CD4-positive, alpha-beta T cell treated with Interferon alpha-2 for 1 hour (primary cell): Measurements from ENCODE around the gene SPATA9.
"Not testable (repeated sequence)": the region's sequence is repeated elsewhere in the genome, so short reads cannot be mapped to it uniquely, and the experiment has no call there.

Experiments
- DNase-seq, 2 donors: peaks; one replicate each; pipeline ENCODE4 v3.0.0-alpha.2; 2020 to 2022

The SPATA9 gene

GRCh38 chr5:95641741-95642220 is 41.0 kb downstream of the SPATA9 start:
- no peak for DNase-seq

- DNase-seq: no peak
Measured at GRCh38 chr5:95638632-95639031, 44.2 kb downstream of the SPATA9 start.

GRCh38 chr5:95634081-95634480 is 48.7 kb downstream of the SPATA9 start:
- DNase-seq: no peak

GRCh38 chr5:95633671-95634070 is 49.1 kb downstream of the SPATA9 start:
- no peak for DNase-seq

GRCh38 chr5:95632942-95633341 is 49.8 kb downstream of the SPATA9 start:
- DNase-seq: not testable (repeated sequence)

DNA sequence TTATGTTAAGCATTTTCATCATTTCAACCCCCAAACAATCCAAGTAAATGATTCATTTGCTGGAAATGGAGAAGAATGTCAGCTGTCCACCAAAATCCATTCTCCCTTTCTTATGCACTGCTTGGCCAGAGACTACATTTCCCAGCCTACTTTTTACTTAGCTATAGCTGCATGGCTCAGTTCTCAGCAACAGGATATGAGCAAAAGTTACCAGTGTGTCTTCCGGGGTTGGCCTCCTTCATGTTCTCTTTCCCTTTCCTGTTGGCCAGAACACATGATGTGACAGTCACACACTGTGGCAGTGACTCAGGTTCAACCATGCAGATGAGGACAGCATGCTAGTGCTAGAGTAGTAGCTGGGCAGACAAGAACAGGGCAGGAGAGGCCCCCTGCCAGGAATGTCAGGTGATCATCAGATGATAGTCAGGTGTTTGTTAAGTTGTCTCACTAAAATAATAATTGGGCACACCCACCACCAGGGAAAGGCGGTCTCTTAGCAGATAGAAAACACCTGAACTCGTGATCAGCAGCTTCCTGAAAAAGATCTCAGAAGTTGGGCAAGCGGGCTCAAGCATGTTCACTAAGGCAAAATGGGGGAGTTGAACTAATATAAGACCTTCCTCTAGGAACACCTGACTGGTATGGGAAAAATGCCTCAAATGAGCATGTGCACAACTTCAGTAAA is 50.7 kb downstream of the SPATA9 start:
- peak; percentile 74 to 85 for DNase-seq

- DNase-seq: no peak
Measured at GRCh38 chr5:95631255-95631958, 51.4 kb downstream of the SPATA9 start.

DNA sequence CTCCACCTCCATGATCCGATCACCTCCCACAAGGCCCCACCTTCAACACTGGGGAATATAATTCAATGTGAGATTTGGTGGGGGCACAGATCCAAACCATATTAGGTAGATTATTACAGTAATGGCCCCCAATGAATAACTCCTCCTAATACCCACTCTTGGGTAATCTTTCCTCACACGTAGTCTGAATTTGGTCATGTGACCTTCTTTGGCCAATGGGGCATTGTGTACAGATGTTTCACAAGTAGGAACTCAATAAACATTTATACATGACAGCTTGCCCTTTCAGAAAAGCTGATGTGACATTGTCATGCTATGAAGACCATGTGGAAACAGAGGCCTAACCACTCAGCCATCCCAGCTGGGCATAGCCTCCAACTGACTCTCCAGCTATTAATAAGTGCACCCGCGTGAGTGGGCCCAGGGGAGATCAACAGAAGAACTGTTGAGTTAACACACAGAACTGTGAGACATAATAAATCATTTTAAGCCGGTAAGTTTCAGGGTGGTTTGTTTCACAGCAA is 52.3 kb downstream of the SPATA9 start:
- no peak for DNase-seq

DNA sequence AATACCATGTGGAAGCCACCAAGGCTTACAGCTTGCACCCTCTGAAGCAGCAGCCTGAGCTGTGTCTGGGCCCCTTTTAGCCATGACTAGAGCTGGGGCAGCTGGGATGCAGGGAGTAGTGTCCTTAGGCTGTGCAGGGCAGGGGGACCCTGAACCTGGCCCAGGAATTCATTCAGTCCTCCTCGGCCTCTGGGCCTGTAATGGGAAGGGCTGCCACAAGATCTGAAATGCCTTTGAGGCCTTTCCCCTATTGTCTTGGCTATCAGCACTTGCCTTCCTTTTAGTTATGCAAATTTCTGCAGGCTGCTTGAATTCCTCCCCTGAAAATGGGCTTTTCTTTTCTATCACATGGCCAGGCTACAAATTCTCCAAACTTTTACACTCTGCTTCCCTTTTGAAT is 53.9 kb downstream of the SPATA9 start:
- DNase-seq: no peak

DNA sequence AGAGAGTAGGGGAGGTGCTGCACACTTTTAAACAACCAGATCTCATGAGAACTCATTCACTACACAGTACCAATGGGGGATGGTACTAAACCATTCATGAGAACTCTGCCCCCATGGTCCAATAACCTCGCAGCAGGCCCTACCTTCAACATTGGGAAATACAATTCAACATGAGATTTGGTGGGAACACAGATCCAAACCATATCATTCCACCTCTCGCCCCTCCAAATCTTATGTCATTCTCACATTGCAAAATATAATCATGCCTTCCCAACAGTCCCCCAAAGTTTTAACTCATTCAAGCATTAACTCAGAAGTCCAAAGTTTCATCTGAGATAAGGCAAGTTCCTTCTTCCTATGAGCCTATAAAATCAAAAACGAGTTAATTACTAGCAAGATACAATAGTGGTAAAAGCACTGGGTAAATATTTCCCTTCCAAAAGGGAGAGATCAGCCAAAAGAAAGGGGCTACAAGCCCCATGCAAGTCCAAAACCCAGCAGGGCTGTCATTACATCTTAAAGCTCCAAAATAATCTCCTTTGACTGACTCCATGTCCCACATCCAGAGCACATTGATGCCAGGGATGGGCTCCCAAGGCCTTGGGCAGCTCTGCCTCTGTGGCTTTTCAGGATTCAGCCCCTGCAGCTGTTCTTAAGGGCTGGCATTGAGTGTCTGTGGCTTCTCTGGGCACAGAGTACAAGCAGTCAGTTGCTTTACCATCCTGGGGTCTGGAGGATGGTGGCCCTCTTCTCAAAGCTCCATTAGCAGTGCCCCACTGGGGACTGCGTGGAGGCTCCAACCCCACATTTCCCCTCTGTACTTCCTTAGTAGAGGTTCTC is 54.6 kb downstream of the SPATA9 start:
- no peak for DNase-seq

DNA sequence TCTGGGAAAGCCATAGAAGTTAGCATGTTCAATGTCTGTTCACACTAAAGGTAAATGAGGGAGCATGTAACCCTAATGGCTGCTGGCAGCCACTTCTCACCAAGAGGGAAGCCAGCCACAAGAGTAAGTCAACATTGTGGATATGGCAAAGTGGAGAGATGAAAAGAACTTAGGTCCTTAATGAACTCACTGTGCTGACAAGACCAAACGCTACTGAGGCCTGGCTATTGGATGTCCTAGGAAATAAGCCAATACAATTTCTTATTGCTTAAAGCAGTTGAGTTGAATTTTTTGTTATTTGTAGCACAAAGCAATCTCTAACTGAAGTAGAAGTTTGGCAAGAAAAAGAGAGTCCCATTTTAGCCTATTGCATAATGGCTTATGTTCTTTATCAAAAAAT is 56.1 kb downstream of the SPATA9 start:
- DNase-seq: no peak

DNA sequence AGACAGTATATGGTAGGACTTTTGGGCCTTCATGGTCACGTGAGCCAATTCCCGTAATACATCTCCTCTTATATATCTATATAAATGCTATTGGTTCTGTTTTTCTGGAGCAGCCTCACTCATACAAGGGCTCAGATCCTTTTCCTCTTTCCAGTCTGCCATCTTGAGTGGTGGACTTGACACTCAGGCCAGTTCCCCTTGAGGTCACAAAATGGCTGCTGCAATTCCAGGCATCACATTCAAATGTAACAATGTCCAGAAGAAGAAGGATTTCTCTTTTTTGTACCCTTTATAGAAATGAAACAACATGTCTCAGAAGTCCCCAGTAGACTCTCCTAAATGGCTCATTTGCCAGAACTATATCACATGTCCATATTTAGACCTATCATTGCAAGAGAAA is 58.4 kb downstream of the SPATA9 start:
- DNase-seq: no peak

DNA sequence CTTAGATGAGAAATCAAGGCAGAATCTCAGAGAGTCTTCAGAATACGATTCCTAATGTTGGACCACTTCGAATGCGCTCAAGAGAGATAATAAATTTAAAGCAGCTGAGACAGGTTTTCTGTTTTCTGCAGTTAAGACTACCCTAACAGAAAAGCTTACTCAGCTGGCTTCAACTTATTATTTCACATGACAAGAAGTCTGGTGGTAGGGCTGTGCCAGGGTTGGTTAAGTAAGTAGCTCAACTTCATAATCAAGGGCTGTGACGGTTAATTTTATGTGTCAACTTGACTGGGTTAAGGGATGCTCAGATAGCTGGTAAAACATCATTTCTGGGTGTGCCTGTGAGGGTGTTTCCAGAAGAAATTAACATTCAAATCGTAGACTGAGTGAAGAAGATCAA is 59.1 kb downstream of the SPATA9 start:
- no peak for DNase-seq

- peak; percentile 8 to 66 for DNase-seq
Measured at GRCh38 chr5:95621839-95622629, 60.8 kb downstream of the SPATA9 start.

DNA sequence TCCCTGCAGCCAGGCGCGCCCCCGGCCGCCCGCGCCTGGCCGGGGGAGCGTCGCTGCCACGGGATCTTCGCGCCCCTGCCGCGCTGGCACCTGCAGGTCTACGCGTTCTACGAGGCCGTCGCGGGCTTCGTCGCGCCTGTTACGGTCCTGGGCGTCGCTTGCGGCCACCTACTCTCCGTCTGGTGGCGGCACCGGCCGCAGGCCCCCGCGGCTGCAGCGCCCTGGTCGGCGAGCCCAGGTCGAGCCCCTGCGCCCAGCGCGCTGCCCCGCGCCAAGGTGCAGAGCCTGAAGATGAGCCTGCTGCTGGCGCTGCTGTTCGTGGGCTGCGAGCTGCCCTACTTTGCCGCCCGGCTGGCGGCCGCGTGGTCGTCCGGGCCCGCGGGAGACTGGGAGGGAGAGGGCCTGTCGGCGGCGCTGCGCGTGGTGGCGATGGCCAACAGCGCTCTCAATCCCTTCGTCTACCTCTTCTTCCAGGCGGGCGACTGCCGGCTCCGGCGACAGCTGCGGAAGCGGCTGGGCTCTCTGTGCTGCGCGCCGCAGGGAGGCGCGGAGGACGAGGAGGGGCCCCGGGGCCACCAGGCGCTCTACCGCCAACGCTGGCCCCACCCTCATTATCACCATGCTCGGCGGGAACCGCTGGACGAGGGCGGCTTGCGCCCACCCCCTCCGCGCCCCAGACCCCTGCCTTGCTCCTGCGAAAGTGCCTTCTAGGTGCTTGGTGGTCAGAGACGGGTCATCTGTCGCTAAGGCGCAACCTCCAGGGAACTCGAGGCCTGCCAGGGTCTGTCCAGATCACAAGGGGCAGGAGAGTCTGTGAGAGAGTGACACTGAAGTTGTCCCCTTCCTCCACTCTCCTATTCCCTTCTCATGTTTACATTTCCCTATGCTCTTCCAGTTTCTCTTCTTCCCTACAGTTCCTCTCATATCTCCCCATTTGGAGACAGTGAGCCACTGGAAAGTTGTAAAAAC is 61.6 kb downstream of the SPATA9 start:
- peak; percentile 4 to 47 for DNase-seq

GRCh38 chr5:95620030-95620869 is 62.5 kb downstream of the SPATA9 start, which contains the start of gene GPR150:
GPR150 (plus strand) TSS chr5:95620087; CDS start chr5:95620276, 189 bp downstream.
- peak; percentile 56 to 68 for DNase-seq

DNA sequence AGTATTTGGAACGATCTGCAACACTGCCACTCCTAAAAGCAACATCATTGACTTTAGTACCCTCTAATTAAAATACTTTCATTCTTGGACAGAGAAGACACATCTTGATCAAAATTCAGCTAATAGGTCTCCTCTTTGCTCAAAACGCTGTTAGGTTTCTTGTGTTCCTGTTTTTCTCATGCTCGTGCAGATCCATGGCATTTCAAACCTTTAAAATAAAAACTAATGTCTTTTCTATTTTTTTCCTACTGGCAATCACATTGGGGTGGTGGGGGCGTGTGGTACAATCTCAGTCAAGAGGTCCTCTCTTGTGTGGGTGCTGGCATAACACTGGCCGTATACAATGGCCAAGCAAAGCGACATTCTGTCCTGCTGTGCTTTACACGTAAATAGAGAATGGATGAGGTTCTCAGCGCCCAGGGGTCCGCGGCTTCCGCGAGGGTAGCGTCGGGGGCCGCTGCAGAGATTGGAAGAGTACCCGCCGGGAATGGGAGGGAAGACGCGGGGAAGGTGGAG is 63.2 kb downstream of the SPATA9 start:
- no peak for DNase-seq

DNA sequence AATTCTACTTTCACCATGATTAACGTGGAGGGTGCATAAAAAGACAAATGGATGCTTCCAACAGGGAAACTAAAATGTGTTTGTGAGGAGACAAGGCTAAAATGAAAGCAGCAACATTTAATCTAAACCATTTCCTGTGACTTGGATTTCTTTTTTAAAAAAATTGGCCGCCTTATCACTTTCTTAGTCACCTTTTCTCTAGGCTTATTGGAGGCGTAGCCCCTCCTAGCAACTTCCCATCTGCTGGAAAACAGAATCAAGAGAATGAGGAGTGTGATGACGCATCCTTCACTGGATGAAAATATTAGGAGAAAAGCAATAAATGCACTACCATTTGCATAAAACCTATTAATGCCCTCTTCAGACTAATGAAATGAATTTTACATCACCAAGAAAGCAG is 63.7 kb downstream of the SPATA9 start:
- no peak for DNase-seq

- DNase-seq: no peak
Measured at GRCh38 chr5:95617057-95617456, 65.7 kb downstream of the SPATA9 start.

- DNase-seq: no peak
Measured at GRCh38 chr5:95615164-95615467, 67.7 kb downstream of the SPATA9 start.
